PC-3 (cell line): ENCODE data around the gene FITM2. TPM values are rescaled to one million over a fixed set of nuclear protein-coding genes. Genes with fewer than 3 reads are reported as not detected.

Experiments
- ATAC-seq: fragments of 200-7000 bp; cut with Tn5 transposase; 2 replicates; pipeline ENCODE4 v1.9.1; 2020; ENCODE audit warnings: mild to moderate bottlenecking, moderate library complexity
- BruUV-seq: library from RNA; stranded (reverse); fragments of 400-500 nt; replicated peaks from 2 replicates; lab custom pipeline; 2021; lab: Mats Ljungman, UMichigan
- CTCF ChIA-PET: fragments of 300-600 bp; sonication (Branson Sonifier 250); formaldehyde crosslinking; loops from one replicate; lab custom pipeline; 2022; ENCODE audit warnings: antibody characterized with exemption; lab: Charles Lee
- POLR2A ChIA-PET: fragments of 300-600 bp; sonication (Branson Sonifier 250); formaldehyde crosslinking; loops from one replicate; lab custom pipeline; 2022; ENCODE audit warnings: antibody characterized with exemption; ENCODE audit not compliant: unreplicated experiment; lab: Charles Lee
- DNase-seq: peaks from one replicate; pipeline ENCODE4 v3.0.0-alpha.2; 2015
- H2AFZ ChIP-seq: fragments of 300-600 bp; sonication (generic); 2 replicates; pipeline ENCODE4 v1.6.0; 2016; ENCODE audit warnings: antibody characterized with exemption, low read length
- H3F3A ChIP-seq: fragments of 300-600 bp; sonication (generic); one replicate; pipeline ENCODE4 v1.6.0; 2017; ENCODE audit warnings: antibody characterized with exemption, low read length, control low read depth, mild to moderate bottlenecking; ENCODE audit not compliant: unreplicated experiment
- H3K27ac ChIP-seq: fragments of 300-600 bp; sonication (generic); 2 replicates; pipeline ENCODE4 v1.5.1; 2016; ENCODE audit warnings: mild to moderate bottlenecking, low read length
- H3K27me3 ChIP-seq: fragments of 300-600 bp; sonication (generic); 2 replicates; pipeline ENCODE4 v1.6.1; 2016; ENCODE audit warnings: low read length, mixed read lengths
- H3K36me3 ChIP-seq: fragments of 300-600 bp; sonication (generic); 2 replicates; pipeline ENCODE4 v1.6.1; 2016; ENCODE audit warnings: low read depth, mixed run types, low read length, mixed read lengths
- H3K4me1 ChIP-seq: fragments of 300-600 bp; sonication (generic); 2 replicates; pipeline ENCODE4 v1.5.1; 2016; ENCODE audit warnings: low read length; ENCODE audit not compliant: insufficient read depth
- H3K4me2 ChIP-seq: fragments of 300-600 bp; sonication (generic); 2 replicates; pipeline ENCODE4 v1.6.0; 2016; ENCODE audit warnings: low read length
- H3K4me3 ChIP-seq: fragments of 300-600 bp; sonication (generic); 2 replicates; pipeline ENCODE4 v1.5.1; 2016; ENCODE audit warnings: mild to moderate bottlenecking, low read length, mixed read lengths
- H3K79me2 ChIP-seq: fragments of 300-600 bp; sonication (generic); 2 replicates; pipeline ENCODE4 v1.6.1; 2017; ENCODE audit warnings: low read length, mixed read lengths
- H3K9ac ChIP-seq: fragments of 300-600 bp; sonication (generic); 2 replicates; pipeline ENCODE4 v1.6.0; 2016; ENCODE audit warnings: mild to moderate bottlenecking, low read length
- H3K9me2 ChIP-seq: fragments of 300-600 bp; sonication (generic); replicated peaks from 2 replicates; pipeline ENCODE4 v1.6.1; 2016; ENCODE audit warnings: mixed run types, low read length, mixed read lengths
- H3K9me3 ChIP-seq: fragments of 300-600 bp; sonication (generic); 2 replicates; pipeline ENCODE4 v1.6.1; 2016; ENCODE audit warnings: low read length, mixed read lengths
- H4K20me1 ChIP-seq: fragments of 300-600 bp; sonication (generic); 2 replicates; pipeline ENCODE4 v1.6.1; 2016; ENCODE audit warnings: low read length, mixed read lengths
- EZH2 ChIP-seq: fragments of 300-600 bp; sonication (generic); IDR thresholded peaks from one replicate; pipeline ENCODE4 v1.6.1; 2017; ENCODE audit warnings: antibody characterized with exemption, mild to moderate bottlenecking, low read length; ENCODE audit not compliant: unreplicated experiment
- EZH2phosphoT487 ChIP-seq: fragments of 300-600 bp; sonication (generic); IDR thresholded peaks from 2 replicates; pipeline ENCODE4 v1.6.1; 2018; ENCODE audit warnings: mild to moderate bottlenecking, antibody characterized with exemption, low read length, borderline replicate concordance
- intact Hi-C: fragments of 100-400 bp; cut with micrococcal nuclease; formaldehyde crosslinking; loops from 2 replicates; pipeline ENCODE4 v1.9.0; 2023
- total RNA-seq: library from RNA; depleted of rRNA; stranded (reverse); fragments of >200 nt; gene quantifications from 2 replicates; pipeline ENCODE4 v1.2.3, GENCODE V29; 2014
- TF ChIP-seq, protein P1 (sequence below): fragments of 300-600 bp; sonication (generic); conservative IDR thresholded peaks from 2 replicates; pipeline ENCODE4 v1.5.1; 2017; ENCODE audit warnings: antibody characterized with exemption, low read depth, mild to moderate bottlenecking, low read length

The FITM2 gene
- total RNA-seq, 1 experiment from 2014 or later: 8.8 TPM

GRCh38 chr20:44356353-44356723, 45.3 kb upstream of the FITM2 start:
- H3K9me3 ChIP-seq: no peaks in the 10 kb centered on the region
- no TSS peak for BruUV-seq
- TF ChIP-seq, protein P1, sequence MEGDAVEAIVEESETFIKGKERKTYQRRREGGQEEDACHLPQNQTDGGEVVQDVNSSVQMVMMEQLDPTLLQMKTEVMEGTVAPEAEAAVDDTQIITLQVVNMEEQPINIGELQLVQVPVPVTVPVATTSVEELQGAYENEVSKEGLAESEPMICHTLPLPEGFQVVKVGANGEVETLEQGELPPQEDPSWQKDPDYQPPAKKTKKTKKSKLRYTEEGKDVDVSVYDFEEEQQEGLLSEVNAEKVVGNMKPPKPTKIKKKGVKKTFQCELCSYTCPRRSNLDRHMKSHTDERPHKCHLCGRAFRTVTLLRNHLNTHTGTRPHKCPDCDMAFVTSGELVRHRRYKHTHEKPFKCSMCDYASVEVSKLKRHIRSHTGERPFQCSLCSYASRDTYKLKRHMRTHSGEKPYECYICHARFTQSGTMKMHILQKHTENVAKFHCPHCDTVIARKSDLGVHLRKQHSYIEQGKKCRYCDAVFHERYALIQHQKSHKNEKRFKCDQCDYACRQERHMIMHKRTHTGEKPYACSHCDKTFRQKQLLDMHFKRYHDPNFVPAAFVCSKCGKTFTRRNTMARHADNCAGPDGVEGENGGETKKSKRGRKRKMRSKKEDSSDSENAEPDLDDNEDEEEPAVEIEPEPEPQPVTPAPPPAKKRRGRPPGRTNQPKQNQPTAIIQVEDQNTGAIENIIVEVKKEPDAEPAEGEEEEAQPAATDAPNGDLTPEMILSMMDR: no peak
- no peak for TF ChIP-seq EZH2phosphoT487
- no peaks in the 10 kb centered on the region for H3K79me2 ChIP-seq
- H4K20me1 ChIP-seq: no peaks in the 10 kb centered on the region
- H3K27ac ChIP-seq: no peak overlapping the region
- H3K9ac ChIP-seq: no peak overlapping the region
- no peak for DNase-seq
- H3K27me3 ChIP-seq: peaks cover 32% of the 10 kb centered on the region
- no peak overlapping the region for H3K4me3 ChIP-seq
- H3F3A ChIP-seq: no peaks in the 10 kb centered on the region
- H3K9me2 ChIP-seq: no peaks in the 10 kb centered on the region
- no peaks in the 10 kb centered on the region for H3K36me3 ChIP-seq
- H3K4me2 ChIP-seq: no peak overlapping the region
- CTCF ChIA-PET: no interaction called here
- POLR2A ChIA-PET: no interaction called here
- no peak for ATAC-seq
- intact Hi-C loops: no loop called here
- no peaks in the 10 kb centered on the region for H3K4me1 ChIP-seq
- no peak overlapping the region for H2AFZ ChIP-seq

- no peak for TF ChIP-seq EZH2phosphoT487
- no peak for TF ChIP-seq EZH2
- TF ChIP-seq, protein P1: no peak
- no peak within 1 kb of the TSS for H2AFZ ChIP-seq
- DNase-seq: no peak
- ATAC-seq: no peak
- CTCF ChIA-PET: no interaction called here
- no peak within 1 kb of the TSS for H3K4me3 ChIP-seq
- BruUV-seq: no TSS peak
- no peaks in the 10 kb centered on the region for H3K36me3 ChIP-seq
- H3K27me3 ChIP-seq: peaks cover 32% of the 10 kb centered on the region
- no peaks in the 10 kb centered on the region for H3K9me3 ChIP-seq
- no peak within 1 kb of the TSS for H3K4me2 ChIP-seq
- no peaks in the 10 kb centered on the region for H3K4me1 ChIP-seq
- H3K9me2 ChIP-seq: no peaks in the 10 kb centered on the region
- H3K27ac ChIP-seq: no peak within 1 kb of the TSS
- no peaks in the 10 kb centered on the region for H3F3A ChIP-seq
- POLR2A ChIA-PET: no interaction called here
- H3K79me2 ChIP-seq: no peaks in the 10 kb centered on the region
- intact Hi-C loops: no loop called here
- no peaks in the 10 kb centered on the region for H4K20me1 ChIP-seq
- no peak within 1 kb of the TSS for H3K9ac ChIP-seq
These were observed 44.7 kb upstream of the FITM2 start, which contains the start of gene HNF4A for GRCh38 chr20:44355498-44356352. TSS of gene HNF4A (plus strand) at chr20:44355699. CDS start at chr20:44355805, 106 bp downstream.

DNA sequence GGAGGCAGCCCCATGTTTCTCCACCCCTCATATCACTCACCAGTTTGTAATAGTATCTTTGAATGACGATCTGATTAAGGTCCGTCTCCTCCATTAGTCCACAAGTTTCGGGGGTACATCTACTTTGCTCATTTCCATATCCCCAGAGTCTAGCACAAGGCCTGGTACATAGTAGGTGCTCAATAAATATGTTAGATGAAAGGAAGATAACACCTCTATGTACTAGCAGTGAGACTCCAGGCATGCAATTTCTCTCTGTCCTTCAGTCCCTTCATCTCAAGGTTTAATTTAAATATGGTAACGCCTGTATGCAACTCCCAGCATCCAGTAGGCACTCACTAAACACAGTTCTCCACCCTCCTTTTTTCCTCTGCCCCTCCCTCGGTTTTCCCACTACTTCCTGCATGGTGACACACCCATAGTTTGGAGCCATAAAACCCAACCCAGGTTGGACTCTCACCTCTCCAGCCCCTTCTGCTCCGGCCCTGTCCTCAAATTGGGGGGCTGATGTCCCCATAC, 44.0 kb upstream of the FITM2 start:
- ATAC-seq: no peak
- POLR2A ChIA-PET: no interaction called here
- no peak overlapping the region for H2AFZ ChIP-seq

More for the DNA sequence above, 44.0 kb upstream of the FITM2 start:
- H3K27me3 ChIP-seq: peaks cover 30% of the 10 kb centered on the region
- no peak overlapping the region for H3K9ac ChIP-seq
- intact Hi-C loops: no loop called here
- no peak overlapping the region for H3K27ac ChIP-seq
- CTCF ChIA-PET: interaction anchor here (0.9 kb wide), 1 partner anchor 295 kb away, joined by 4 read pairs; no protein-coding TSS in a partner anchor
- TF ChIP-seq, protein P1: no peak
- TF ChIP-seq EZH2phosphoT487 (no peak), EZH2 (no peak)
- H3K36me3 ChIP-seq: no peaks in the 10 kb centered on the region
- no peaks in the 10 kb centered on the region for H3K9me3 ChIP-seq
- H3K4me3 ChIP-seq: no peak overlapping the region
- no peaks in the 10 kb centered on the region for H3K79me2 ChIP-seq
- H4K20me1 ChIP-seq: no peaks in the 10 kb centered on the region
- DNase-seq: no peak
- no peaks in the 10 kb centered on the region for H3K4me1 ChIP-seq
- no TSS peak for BruUV-seq
- H3K9me2 ChIP-seq: no peaks in the 10 kb centered on the region
- no peaks in the 10 kb centered on the region for H3F3A ChIP-seq
- no peak overlapping the region for H3K4me2 ChIP-seq
